Fibroblast of mammary gland (primary cell): ENCODE data around the gene VDAC1.

ENCODE experiments used
- DNase-seq: peaks from one replicate; pipeline ENCODE4 v3.0.0-alpha.2; 2010; ENCODE audit warnings: low read depth
- H3K4me3 ChIP-seq: 2 replicates; pipeline ENCODE4 v1.5.1; 2011; ENCODE audit warnings: low read depth, mild to moderate bottlenecking, low read length, moderate library complexity; ENCODE audit not compliant: control insufficient read depth
- TF ChIP-seq, protein P1 (sequence below): conservative IDR thresholded peaks from 2 replicates; pipeline ENCODE4 v1.5.1; 2011; ENCODE audit warnings: low read depth, low read length, inconsistent platforms; ENCODE audit not compliant: control insufficient read depth, insufficient read depth

VDAC1 gene, protein sequence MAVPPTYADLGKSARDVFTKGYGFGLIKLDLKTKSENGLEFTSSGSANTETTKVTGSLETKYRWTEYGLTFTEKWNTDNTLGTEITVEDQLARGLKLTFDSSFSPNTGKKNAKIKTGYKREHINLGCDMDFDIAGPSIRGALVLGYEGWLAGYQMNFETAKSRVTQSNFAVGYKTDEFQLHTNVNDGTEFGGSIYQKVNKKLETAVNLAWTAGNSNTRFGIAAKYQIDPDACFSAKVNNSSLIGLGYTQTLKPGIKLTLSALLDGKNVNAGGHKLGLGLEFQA

DNA sequence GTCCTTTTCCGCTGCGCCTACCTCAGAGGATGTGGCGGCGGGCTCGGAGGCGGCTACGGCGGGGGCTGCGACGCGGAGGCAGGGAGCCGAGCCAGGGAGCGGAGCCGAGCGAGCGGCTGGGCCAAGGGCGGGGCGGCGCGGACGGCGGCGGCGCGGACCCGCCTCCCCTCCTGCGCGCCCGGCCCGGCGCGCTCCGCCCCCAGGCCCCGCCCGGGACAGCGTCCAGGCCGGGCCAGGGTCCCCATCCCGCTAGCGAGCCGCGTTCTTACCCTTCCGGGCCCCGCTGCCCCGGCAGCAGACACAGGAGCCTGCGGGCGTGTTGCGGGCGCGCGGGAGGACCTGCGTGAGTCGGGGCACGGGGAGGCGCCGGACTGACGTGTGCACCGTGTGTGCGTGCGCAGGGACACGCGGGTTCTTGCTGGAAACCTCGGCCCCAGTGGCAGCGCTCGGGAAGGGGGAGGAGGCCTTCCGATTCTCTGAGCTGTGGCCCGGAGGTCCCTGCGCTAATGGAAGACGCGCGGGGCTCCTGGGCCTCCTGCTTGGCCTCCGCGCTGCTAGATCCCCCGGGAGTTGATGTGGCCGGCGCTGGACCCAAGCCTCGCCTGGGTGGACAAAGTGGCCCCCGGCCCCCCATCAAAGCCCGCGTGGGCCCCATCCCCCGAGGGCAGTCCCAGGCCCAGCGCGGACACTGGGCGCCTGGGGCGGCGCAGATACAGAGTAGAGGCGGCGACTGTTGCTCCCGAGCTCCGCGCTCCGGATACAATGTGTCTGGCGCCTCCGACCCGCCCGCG is at the start of gene VDAC1:
Gene VDAC1 (minus strand): TSS at position 350 of the 791 bp plus-strand sequence. CDS start 11,963 bp downstream, outside the sequence.
- peak within 1 kb of the TSS; percentile 82 for H3K4me3 ChIP-seq
- DNase-seq = peak; percentile 79
- TF ChIP-seq, protein P1, sequence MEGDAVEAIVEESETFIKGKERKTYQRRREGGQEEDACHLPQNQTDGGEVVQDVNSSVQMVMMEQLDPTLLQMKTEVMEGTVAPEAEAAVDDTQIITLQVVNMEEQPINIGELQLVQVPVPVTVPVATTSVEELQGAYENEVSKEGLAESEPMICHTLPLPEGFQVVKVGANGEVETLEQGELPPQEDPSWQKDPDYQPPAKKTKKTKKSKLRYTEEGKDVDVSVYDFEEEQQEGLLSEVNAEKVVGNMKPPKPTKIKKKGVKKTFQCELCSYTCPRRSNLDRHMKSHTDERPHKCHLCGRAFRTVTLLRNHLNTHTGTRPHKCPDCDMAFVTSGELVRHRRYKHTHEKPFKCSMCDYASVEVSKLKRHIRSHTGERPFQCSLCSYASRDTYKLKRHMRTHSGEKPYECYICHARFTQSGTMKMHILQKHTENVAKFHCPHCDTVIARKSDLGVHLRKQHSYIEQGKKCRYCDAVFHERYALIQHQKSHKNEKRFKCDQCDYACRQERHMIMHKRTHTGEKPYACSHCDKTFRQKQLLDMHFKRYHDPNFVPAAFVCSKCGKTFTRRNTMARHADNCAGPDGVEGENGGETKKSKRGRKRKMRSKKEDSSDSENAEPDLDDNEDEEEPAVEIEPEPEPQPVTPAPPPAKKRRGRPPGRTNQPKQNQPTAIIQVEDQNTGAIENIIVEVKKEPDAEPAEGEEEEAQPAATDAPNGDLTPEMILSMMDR = no peak

DNA sequence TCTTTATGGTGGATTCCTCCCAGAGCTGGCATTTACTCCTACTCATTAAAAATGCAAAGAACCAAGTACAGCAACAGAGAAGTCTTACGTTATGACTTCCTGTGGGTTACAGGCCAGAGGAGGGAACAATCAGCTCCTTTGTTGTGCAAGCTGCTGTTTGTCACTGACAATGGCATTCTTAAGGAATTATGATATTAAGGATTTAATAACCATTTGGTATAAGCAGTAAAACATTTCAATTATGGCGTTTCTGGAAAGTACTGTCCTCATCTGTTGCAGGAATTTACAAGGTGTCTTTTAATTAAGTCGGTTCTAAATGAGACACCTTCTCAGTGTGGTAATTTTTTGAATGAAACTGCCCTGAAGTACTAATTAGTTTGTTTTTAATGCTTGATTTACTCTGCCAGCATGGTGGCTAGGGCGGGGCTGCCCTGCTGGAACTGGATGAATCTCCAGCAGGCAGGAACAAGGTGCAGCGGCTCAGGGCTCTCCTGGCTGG is 49.1 kb upstream of the VDAC1 start:
- no peak for DNase-seq
- no peak overlapping the region for H3K4me3 ChIP-seq
- TF ChIP-seq, protein P1 = no peak

DNA sequence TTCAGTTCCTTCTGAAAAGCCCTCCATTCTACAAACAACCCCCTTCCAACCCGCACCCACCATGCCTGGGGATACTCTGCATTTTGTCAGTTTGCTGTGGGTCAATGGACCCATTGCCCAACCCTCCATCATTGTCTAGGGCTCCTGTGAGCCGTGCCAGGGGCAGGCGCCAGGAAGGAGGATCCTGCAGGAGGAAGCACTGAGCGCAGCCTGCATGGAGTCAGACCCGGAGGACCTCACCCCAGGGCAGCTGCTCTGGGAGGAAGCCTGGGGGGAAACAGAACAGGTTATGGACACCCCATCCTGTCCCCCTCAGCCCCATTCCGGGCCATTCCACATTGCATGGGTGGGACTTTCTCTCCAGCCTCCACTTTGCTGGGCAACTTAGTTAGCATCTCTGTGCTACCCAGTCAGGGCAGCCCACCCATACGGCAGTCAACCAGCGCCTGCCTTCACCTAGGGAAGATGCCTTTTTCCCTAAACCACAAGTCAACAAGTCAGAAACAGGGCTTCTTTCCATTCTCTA is 48.6 kb upstream of the VDAC1 start:
- no peak overlapping the region for H3K4me3 ChIP-seq
- TF ChIP-seq, protein P1 = no peak
- no peak for DNase-seq

DNA sequence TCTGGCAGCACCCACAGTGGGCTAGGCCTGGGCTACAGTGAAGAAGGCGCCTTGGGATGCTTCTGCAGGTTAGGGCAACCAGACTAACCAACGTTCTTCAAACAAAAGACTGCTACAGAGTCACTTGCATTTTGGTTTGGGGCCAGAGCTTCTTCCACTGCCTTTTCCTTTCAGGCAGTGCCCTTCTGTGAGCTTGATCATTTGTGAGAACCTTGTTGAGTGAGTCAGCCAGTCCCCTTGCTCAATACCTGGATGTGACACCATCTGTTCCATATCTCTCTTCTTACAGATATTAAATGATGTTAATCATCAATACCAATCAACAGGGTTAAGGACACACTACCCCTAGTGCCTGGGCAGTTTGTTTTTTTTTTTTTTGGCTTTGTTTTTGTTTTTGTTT is 46.5 kb upstream of the VDAC1 start:
- peak; percentile 36 for DNase-seq
- H3K4me3 ChIP-seq = no peak overlapping the region
- TF ChIP-seq, protein P1 = no peak

DNA sequence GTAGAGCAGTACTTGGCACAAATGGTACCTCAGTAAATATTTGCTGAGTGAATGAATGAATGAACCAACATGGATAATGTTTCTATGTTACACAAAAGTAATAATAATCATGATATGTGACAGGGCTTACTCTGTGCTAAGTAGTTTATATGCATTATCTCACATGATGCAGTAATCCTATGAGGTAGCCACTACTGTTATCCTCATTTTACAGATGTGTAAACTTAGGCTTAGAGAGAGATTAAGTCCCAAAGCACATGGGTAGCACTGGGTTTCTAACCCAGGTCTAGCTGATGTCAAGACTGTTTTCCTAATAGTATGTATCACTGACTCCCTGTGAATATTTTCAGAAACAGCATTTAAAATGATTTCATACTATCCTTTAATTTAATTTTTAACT is 44.1 kb upstream of the VDAC1 start:
- no peak overlapping the region for H3K4me3 ChIP-seq
- DNase-seq = no peak
- TF ChIP-seq, protein P1 = no peak

DNA sequence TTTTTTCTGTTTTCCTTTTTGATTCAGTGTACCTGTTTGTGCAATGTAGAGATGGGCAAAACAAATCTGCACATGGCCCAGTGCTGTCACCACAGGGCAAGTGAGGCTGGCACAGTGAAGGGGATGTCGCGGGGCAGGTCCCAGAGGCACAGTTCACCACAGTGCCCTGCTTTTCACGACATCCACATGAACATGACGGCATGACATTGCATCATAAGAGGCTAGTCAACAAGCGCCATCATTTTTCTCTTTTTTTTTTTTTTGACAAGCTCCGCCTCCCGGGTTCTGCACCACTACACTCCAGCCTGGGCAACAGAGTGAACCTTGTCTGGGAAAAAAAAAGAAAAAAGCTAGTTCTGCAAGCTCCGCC is 42.9 kb upstream of the VDAC1 start:
- TF ChIP-seq, protein P1 = no peak
- no peak for DNase-seq
- no peak overlapping the region for H3K4me3 ChIP-seq
